ENCODE results near the gene MCC.

The MCC gene

GRCh38 chr5:113090336-113091106 lies 397.7 kb downstream of the MCC start:
- H3K4me3 ChIP-seq (replicated peaks; ENCODE audit: insufficient read depth, low read length) = no peak overlapping the region
- TF ChIP-seq GABPA (IDR thresholded peaks at IDR 0.05; ENCODE audit: low read depth) = no peak
- no peak for TF ChIP-seq REST (IDR thresholded peaks at IDR 0.05; ENCODE audit: insufficient replicate concordance, low read depth)
- no peak for TF ChIP-seq SPI1 (IDR thresholded peaks at IDR 0.05; ENCODE audit: borderline replicate concordance, low read depth)
- TF ChIP-seq POLR2AphosphoS5 (IDR thresholded peaks at IDR 0.05; ENCODE audit: low read depth) = no peak
- no peak for TF ChIP-seq CTCF (IDR thresholded peaks at IDR 0.05; ENCODE audit: insufficient read depth, low read length)
- no peak overlapping the region for H3K27ac ChIP-seq (replicated peaks)
- no peak for DNase-seq (ENCODE audit: low read depth in 1 of 2, low spot score in 1 of 2)
- H3K27me3 ChIP-seq (ENCODE audit: insufficient read depth, poor library complexity, severe bottlenecking) = no peaks in the 10 kb centered on the region

- TF ChIP-seq SPI1 (IDR thresholded peaks at IDR 0.05; ENCODE audit: borderline replicate concordance, low read depth) = no peak
- no peak for TF ChIP-seq POLR2AphosphoS5 (IDR thresholded peaks at IDR 0.05; ENCODE audit: low read depth)
- no peak for TF ChIP-seq CTCF (IDR thresholded peaks at IDR 0.05; ENCODE audit: insufficient read depth, low read length)
- TF ChIP-seq REST (IDR thresholded peaks at IDR 0.05; ENCODE audit: insufficient replicate concordance, low read depth) = no peak
- no peak for TF ChIP-seq GABPA (IDR thresholded peaks at IDR 0.05; ENCODE audit: low read depth)
- no peak for DNase-seq (ENCODE audit: low read depth in 1 of 2, low spot score in 1 of 2)
- Histone ChIP-seq H3K27ac (replicated peaks) (no peak overlapping the region), H3K27me3 (ENCODE audit: insufficient read depth, poor library complexity, severe bottlenecking) (no peaks in the 10 kb centered on the region), H3K4me3 (replicated peaks; ENCODE audit: insufficient read depth, low read length) (no peak overlapping the region)
Observed at GRCh38 chr5:113089653-113090335, 398.5 kb downstream of the MCC start.

GRCh38 chr5:113087976-113088514 lies 400.2 kb downstream of the MCC start:
- no peaks in the 10 kb centered on the region for H3K27me3 ChIP-seq (ENCODE audit: insufficient read depth, poor library complexity, severe bottlenecking)
- TF ChIP-seq SPI1 (IDR thresholded peaks at IDR 0.05; ENCODE audit: borderline replicate concordance, low read depth) (no peak), REST (IDR thresholded peaks at IDR 0.05; ENCODE audit: insufficient replicate concordance, low read depth) (no peak), GABPA (IDR thresholded peaks at IDR 0.05; ENCODE audit: low read depth) (no peak), CTCF (IDR thresholded peaks at IDR 0.05; ENCODE audit: insufficient read depth, low read length) (no peak), POLR2AphosphoS5 (IDR thresholded peaks at IDR 0.05; ENCODE audit: low read depth) (no peak)
- H3K4me3 ChIP-seq (replicated peaks; ENCODE audit: insufficient read depth, low read length) = no peak overlapping the region
- no peak overlapping the region for H3K27ac ChIP-seq (replicated peaks)
- DNase-seq (ENCODE audit: low read depth in 1 of 2, low spot score in 1 of 2) = no peak
